GM21576 (cell line): ENCODE measurements around the gene C2CD4C.
"Not testable (repeated sequence)": the region's sequence is repeated elsewhere in the genome, so short reads cannot be mapped to it uniquely, and the experiment has no call there.

ENCODE experiments used
- ATAC-seq: cut with Tn5 transposase; IDR thresholded peaks from one replicate; pipeline ENCODE4 v1.9.1; 2021; ENCODE audit warnings: mild to moderate bottlenecking, moderate library complexity; ENCODE audit not compliant: unreplicated experiment

The C2CD4C gene

GRCh38 chr19:408902-409515, at the start of gene C2CD4C:
Gene C2CD4C (minus strand): TSS chr19:409147. CDS start chr19:408361, 786 bp downstream.
- ATAC-seq = no peak

- ATAC-seq = no peak
These were observed 49.4 kb upstream of the C2CD4C start for GRCh38 chr19:458091-459042.

- no peak for ATAC-seq
These were observed 48.7 kb upstream of the C2CD4C start for GRCh38 chr19:457636-458035.

GRCh38 chr19:456547-457110, 47.7 kb upstream of the C2CD4C start:
- ATAC-seq = no peak

GRCh38 chr19:455851-456546, 47.1 kb upstream of the C2CD4C start:
- no peak for ATAC-seq

- no peak for ATAC-seq
These were observed 46.2 kb upstream of the C2CD4C start for GRCh38 chr19:455031-455705.

- no peak for ATAC-seq
These were observed 44.7 kb upstream of the C2CD4C start for GRCh38 chr19:453606-454005.

- no peak for ATAC-seq
These were observed 43.9 kb upstream of the C2CD4C start for GRCh38 chr19:452829-453228.

GRCh38 chr19:450912-451481, 42.0 kb upstream of the C2CD4C start:
- ATAC-seq = not testable (repeated sequence)

- no peak for ATAC-seq
These were observed 41.0 kb upstream of the C2CD4C start for GRCh38 chr19:449916-450315.

GRCh38 chr19:447816-448560, 39.0 kb upstream of the C2CD4C start:
- no peak for ATAC-seq

- no peak for ATAC-seq
These were observed 38.1 kb upstream of the C2CD4C start for GRCh38 chr19:447064-447426.

- no peak for ATAC-seq
These were observed 35.8 kb upstream of the C2CD4C start for GRCh38 chr19:444677-445210.

GRCh38 chr19:443005-443404, 34.1 kb upstream of the C2CD4C start:
- ATAC-seq = no peak

GRCh38 chr19:442085-442484, 33.1 kb upstream of the C2CD4C start:
- no peak for ATAC-seq

GRCh38 chr19:441213-441836, 32.4 kb upstream of the C2CD4C start:
- no peak for ATAC-seq

- no peak for ATAC-seq
These were observed 31.7 kb upstream of the C2CD4C start for GRCh38 chr19:440391-441212.
